ENCODE results near the gene S100A7. TPM values are rescaled to one million over a fixed set of nuclear protein-coding genes. Genes with fewer than 3 reads are reported as not detected.

Gene S100A7
- total and polyA plus RNA-seq, 4 donors: not detected

DNA sequence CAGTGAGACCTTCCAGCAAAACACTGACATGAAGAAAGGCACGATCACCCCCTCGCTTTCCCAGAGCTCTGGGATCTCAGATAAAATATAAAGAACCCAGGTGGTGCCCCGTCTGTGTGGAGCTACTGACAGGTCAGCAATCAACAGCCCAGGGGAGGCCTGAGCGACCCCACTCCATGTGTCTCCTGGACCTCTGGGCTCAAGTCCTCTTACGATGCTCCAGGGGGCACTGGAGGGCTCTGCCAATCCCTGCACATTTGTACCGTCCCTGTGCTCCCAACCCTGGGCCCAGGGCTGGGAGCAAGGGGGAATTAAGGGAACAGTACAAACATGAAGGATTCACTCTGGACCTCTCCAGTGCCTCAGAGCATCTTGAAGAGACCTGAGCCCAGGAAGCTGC is 31.7 kb downstream of the S100A7 start:
- peaks cover 0 to 6% (median 0%) of the 10 kb centered on the region in 4 donors for H3K27me3 ChIP-seq (ENCODE audit: control insufficient read depth in 4 of 4, insufficient read depth in 4 of 4, low read length in 3 of 4)
- no peak overlapping the region for H3K9ac ChIP-seq (ENCODE audit: low read depth in 1 of 2, low read length in 2 of 2)
- DNase-seq (ENCODE audit: low spot score): no peak
- H3K27ac ChIP-seq (ENCODE audit: low read depth in 1 of 2, low read length in 2 of 2): no peak overlapping the region
- TF ChIP-seq, protein P1, sequence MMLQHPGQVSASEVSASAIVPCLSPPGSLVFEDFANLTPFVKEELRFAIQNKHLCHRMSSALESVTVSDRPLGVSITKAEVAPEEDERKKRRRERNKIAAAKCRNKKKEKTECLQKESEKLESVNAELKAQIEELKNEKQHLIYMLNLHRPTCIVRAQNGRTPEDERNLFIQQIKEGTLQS (IDR thresholded peaks at IDR 0.05): no peak
- TF ChIP-seq REST (IDR thresholded peaks at IDR 0.05) (no peak), HNF4A (conservative IDR thresholded peaks at IDR 0.05) (no peak), RXRA (IDR thresholded peaks at IDR 0.05) (no peak), RAD21 (IDR thresholded peaks at IDR 0.05) (no peak)
- no peaks in the 10 kb centered on the region for H3K4me1 ChIP-seq (ENCODE audit: control insufficient read depth in 4 of 4, insufficient read depth in 4 of 4, low read length in 3 of 4)
- no peak overlapping the region for H3K4me3 ChIP-seq (ENCODE audit: low read depth in 1 of 3, low read length in 3 of 3)
- 53% methylated on average over 6 of the region's 6 CpGs for WGBS
- H3K36me3 ChIP-seq (ENCODE audit: control insufficient read depth in 4 of 4, insufficient read depth in 3 of 4, low read depth in 1 of 4, low read length in 3 of 4): no peaks in the 10 kb centered on the region
- H3K9me3 ChIP-seq (ENCODE audit: control insufficient read depth in 4 of 4, low read length in 3 of 4): no peaks in the 10 kb centered on the region

- H3K4me3 ChIP-seq (ENCODE audit: low read depth in 1 of 3, low read length in 3 of 3): no peak overlapping the region
These were observed 32.3 kb downstream of the S100A7 start for GRCh38 chr1:153428073-153428638.

More at GRCh38 chr1:153428073-153428638, 32.3 kb downstream of the S100A7 start:
- Histone ChIP-seq H3K9me3 (ENCODE audit: control insufficient read depth in 4 of 4, low read length in 3 of 4) (no peaks in the 10 kb centered on the region), H3K27ac (ENCODE audit: low read depth in 1 of 2, low read length in 2 of 2) (no peak overlapping the region), H3K36me3 (ENCODE audit: control insufficient read depth in 4 of 4, insufficient read depth in 3 of 4, low read depth in 1 of 4, low read length in 3 of 4) (no peaks in the 10 kb centered on the region), H3K4me1 (ENCODE audit: control insufficient read depth in 4 of 4, insufficient read depth in 4 of 4, low read length in 3 of 4) (no peaks in the 10 kb centered on the region), H3K9ac (ENCODE audit: low read depth in 1 of 2, low read length in 2 of 2) (no peak overlapping the region), H3K27me3 (ENCODE audit: control insufficient read depth in 4 of 4, insufficient read depth in 4 of 4, low read length in 3 of 4) (peaks cover 0 to 6% (median 0%) of the 10 kb centered on the region in 4 donors)
- TF ChIP-seq YY1 (IDR thresholded peaks at IDR 0.05) (no peak), RXRA (IDR thresholded peaks at IDR 0.05) (no peak), TAF1 (conservative IDR thresholded peaks at IDR 0.05) (no peak), RAD21 (IDR thresholded peaks at IDR 0.05) (no peak), HNF4G (IDR thresholded peaks at IDR 0.05) (no peak), FOXA2 (IDR thresholded peaks at IDR 0.05) (no peak), SP1 (IDR thresholded peaks at IDR 0.05) (no peak), JUND (IDR thresholded peaks at IDR 0.05) (no peak), MAX (IDR thresholded peaks at IDR 0.05) (no peak), FOXA1 (IDR thresholded peaks at IDR 0.05) (no peak)
- TF ChIP-seq, protein P1 (IDR thresholded peaks at IDR 0.05): no peak
- TF ChIP-seq, protein P2, sequence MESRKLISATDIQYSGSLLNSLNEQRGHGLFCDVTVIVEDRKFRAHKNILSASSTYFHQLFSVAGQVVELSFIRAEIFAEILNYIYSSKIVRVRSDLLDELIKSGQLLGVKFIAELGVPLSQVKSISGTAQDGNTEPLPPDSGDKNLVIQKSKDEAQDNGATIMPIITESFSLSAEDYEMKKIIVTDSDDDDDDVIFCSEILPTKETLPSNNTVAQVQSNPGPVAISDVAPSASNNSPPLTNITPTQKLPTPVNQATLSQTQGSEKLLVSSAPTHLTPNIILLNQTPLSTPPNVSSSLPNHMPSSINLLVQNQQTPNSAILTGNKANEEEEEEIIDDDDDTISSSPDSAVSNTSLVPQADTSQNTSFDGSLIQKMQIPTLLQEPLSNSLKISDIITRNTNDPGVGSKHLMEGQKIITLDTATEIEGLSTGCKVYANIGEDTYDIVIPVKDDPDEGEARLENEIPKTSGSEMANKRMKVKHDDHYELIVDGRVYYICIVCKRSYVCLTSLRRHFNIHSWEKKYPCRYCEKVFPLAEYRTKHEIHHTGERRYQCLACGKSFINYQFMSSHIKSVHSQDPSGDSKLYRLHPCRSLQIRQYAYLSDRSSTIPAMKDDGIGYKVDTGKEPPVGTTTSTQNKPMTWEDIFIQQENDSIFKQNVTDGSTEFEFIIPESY (IDR thresholded peaks at IDR 0.05): no peak
- WGBS: 71% methylated on average over 12 of the region's 12 CpGs
- no peak for DNase-seq (ENCODE audit: low spot score)

Data from liver (tissue), 9 donors.